IMR-90 (cell line): Measurements from ENCODE around the gene A1BG. TPM values are rescaled to one million over a fixed set of nuclear protein-coding genes. Genes with fewer than 3 reads are reported as not detected.

ENCODE experiments used
- CTCF ChIP-seq: conservative IDR thresholded peaks from 2 replicates; pipeline ENCODE4 v1.5.1; 2012; ENCODE audit warnings: mild to moderate bottlenecking, low read depth, low read length, improper control_type of control experiment
- MXI1 ChIP-seq: IDR thresholded peaks from 2 replicates; pipeline ENCODE4 v1.6.1; 2012; ENCODE audit warnings: low read depth, mild to moderate bottlenecking, low read length, moderate library complexity, borderline replicate concordance
- RFX5 ChIP-seq: IDR thresholded peaks from 2 replicates; pipeline ENCODE4 v1.8.0; 2012; ENCODE audit warnings: low read depth, mild to moderate bottlenecking, low read length, moderate library complexity
- polyA plus RNA-seq, 3 experiments: library from polyadenylated mRNA; depleted of rRNA; stranded (reverse); fragments of >200 nt; gene quantifications; 2 replicates each; pipeline ENCODE4 v1.2.3, GENCODE V29; 2012; ENCODE audit warnings: low replicate concordance in 1 of 3
- total RNA-seq: library from RNA; depleted of rRNA; stranded (reverse); fragments of >200 nt; gene quantifications from 2 replicates; pipeline ENCODE4 v1.2.3, GENCODE V29; 2012

Gene A1BG
- total and polyA plus RNA-seq, 2 of the 4 experiments (the other 2 are of a cell fraction) = 4.5 to 54.5 TPM

- no peak for TF ChIP-seq CTCF
- TF ChIP-seq MXI1 = peak; percentile 88
- no peak for TF ChIP-seq RFX5
Observed at GRCh38 chr19:58326914-58327726, 26.2 kb downstream of the A1BG start, which contains the start of gene ZSCAN22 (continued).
